ENCODE measurements around the gene CTDP1.

CTDP1 gene

GRCh38 chr18:79645291-79645983, 34.2 kb upstream of the CTDP1 start:
- DNase-seq: no peak

DNA sequence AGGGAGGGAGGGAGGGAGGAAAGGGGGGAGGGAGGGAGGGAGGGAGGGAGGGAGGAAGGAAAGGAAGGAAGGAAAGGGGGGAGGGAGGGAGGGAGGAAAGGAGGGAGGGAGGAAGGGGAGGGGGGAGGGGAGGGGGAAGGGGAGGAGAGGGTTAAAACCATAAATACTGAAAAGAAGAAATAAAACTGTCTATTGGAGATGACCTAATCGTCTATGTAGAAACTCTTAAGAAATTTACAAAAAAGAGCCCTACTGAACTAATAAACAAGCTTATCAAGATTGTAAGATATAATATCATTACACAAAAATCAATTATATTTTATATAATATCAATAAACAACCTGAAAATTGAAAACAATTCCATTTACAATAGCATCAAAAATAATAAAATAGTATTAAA, 32.3 kb upstream of the CTDP1 start:
- DNase-seq: no peak

DNA sequence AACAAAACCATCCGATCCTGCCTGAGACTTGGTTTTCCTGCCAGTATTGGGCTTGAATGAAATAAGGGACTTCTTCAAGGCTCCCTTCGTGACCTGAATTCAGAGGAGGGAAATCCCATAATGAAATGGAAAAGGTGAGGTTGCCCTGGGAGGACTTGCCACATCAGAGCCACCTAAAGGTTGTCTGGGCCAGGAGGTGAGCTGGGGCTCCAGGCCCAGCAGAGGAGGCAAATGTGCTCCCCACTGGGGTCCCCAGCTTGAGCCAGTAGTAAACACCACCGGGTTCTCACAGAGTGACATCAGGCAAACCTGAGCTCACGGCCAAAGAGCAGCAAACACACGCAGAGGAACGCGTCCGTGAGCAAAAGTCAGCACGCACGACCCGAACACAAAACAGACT, 28.6 kb upstream of the CTDP1 start:
- no peak for DNase-seq

DNA sequence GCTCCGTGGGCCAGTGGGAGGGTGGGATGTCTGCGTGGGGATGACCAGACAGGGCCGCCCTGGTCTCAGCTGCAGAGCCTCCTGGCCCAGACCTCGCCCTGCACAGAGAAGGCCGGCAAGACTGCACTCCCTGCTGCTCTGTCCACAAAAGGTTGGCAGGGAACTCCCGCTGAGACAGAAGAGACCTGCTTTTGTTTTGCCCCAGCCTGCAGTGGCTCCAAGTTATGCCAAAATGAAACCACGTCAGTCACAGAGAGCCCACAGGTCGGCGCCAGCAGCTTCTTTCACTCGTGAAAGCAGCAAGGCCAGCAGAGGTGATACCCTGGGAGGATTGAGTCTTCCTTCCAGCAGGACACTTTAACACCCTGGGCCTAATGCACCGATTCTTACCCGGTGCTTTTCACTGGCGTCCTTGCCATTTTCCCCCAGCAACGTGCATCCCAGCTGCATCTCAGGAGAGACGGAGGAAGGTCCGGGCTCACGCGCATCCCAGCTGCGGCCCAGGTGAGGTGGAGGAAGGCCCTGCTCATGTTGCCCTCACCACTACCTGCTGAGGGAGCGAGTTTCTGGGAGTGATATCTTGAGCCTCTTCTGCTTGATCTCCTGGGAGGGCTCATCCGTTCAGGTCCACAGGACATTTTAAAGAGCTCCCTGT, 22.1 kb upstream of the CTDP1 start:
- DNase-seq: no peak

DNA sequence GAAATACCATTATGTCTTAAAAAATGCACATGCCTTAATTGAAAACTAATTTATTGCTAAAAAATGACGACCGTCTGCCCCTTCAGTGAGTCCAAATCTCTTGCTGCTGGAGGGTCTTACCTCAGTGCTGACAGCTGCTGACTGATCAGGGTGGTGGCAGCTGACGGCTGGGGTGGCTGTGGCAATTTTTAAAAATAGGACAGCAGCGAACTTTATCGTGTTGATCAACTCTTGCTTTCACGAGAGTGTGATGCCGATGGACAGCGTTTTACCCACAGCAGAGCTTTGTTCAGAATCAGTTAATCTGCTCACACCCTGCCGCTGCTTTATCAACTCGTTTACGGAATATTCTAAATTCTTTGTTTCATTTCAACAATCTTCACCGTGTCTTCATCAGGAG, 21.2 kb upstream of the CTDP1 start:
- DNase-seq: no peak

- DNase-seq: no peak
These were observed 19.9 kb upstream of the CTDP1 start for GRCh38 chr18:79659733-79660132.

- no peak for DNase-seq
These were observed 17.6 kb upstream of the CTDP1 start for GRCh38 chr18:79662034-79662433.

DNA sequence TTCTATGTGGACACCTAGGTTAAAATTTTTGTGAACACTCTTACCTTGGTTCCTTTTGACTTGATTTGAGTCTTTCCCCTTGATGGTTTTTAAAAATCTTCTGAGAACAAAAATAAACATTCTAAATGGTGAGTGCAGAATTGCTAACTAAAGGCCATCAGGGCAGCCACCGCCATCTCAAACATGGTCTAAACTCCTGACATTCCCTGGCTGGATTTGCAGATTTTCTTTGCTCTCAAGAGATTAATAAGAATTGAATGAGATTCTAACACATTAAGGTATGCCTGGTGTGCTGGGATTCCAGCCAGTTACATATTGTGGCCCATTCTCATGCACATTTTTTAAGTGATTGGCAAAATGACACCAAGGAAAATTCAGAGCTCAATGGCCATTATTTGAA, 17.2 kb upstream of the CTDP1 start:
- no peak for DNase-seq

- no peak for DNase-seq
These were observed 15.0 kb upstream of the CTDP1 start for GRCh38 chr18:79664525-79665125.

GRCh38 chr18:79668203-79668602, 11.4 kb upstream of the CTDP1 start:
- no peak for DNase-seq

- DNase-seq: no peak
These were observed 6.9 kb upstream of the CTDP1 start for GRCh38 chr18:79672490-79673276.

GRCh38 chr18:79677221-79677620, 2.4 kb upstream of the CTDP1 start:
- DNase-seq: no peak

DNA sequence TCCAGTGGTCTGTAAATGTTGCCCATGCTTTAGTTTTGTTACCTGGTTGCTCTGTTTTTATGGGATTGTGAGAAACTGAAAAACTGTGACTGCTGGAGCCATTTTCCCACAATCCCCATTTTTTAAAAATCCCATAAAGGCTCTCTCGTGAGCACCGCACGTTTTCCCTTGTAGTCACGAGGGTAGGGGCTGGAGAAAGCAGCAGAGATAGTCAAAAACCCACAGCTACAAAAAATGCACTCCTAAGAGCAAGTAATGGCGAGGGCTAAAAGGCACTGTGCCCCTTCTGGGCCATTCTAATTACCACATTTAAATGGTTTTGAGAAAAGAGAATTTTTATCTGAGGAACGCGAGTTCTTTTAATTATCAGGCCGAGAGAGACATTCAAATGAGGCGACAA, 1.8 kb upstream of the CTDP1 start:
- DNase-seq: no peak

- DNase-seq: peak; percentile 82 to 83
These were observed 695 bp upstream of the CTDP1 start for GRCh38 chr18:79678665-79679551.

GRCh38 chr18:79680100-79680879, 687 bp downstream of the CTDP1 start:
- DNase-seq: no peak

- DNase-seq: no peak
These were observed 1.3 kb downstream of the CTDP1 start for GRCh38 chr18:79680891-79681339.

GRCh38 chr18:79681484-79682387, 2.1 kb downstream of the CTDP1 start:
- DNase-seq: no peak

DNA sequence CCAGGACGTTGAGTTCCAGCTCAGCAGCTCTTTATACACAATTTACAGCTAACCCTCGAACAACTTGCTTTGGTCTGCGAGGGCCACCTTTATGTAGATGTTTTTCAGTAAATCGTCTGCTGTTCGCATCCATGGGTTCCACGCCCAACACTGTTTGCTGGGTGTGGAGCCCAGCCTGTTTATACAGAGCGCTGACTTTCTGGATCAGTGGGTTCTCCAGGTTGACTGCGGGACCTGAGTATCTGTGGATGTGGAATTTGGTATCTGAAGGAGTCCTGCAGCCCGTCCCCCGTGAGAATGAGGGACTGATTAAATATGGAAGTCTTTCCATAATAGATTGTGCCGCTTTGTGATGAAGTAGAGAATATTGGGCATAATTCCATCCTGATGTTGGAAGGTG, 2.9 kb downstream of the CTDP1 start:
- DNase-seq: no peak

DNA sequence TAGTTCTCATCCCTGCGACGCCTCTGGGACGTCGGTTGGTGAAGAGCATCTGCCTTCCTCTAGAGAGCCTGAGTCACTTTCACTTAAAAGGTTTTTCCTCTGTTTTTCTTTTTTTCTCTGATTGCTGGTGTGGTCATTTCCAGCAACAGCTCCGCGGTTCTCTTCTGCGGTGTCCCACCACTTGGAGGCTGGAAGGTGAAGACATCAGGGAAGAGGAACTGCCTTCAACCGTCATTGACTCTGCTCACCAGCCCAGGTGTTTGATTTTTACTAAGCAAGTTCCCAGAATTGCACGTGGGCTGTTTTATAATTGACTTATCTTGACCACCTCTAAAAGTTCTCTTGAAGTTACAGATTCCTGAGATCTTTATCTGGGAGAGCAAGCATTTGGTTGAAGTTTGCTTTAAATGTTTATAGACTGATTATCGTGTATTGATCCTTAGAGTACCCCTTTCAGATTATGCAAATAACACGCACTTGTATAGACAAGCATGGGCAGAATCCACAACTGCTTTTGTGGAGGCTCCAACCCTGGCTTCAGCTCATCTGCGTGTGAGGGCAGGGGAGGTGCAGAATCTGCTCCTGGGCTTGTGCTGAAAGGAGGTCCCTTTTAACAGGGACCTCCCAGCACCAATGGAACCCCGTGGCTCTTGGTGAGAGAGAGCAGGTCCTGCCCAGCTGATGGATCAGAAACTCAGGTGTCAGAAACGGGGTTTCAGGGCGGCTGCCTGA, 3.5 kb downstream of the CTDP1 start:
- no peak for DNase-seq

Measured in NCI-H187 (cell line).